Adipose tissue (tissue), 3 donors: ENCODE results near the gene VN1R5. TPM values are rescaled to one million over a fixed set of nuclear protein-coding genes. Genes with fewer than 3 reads are reported as not detected.

Source experiments
- H3K27ac ChIP-seq: one replicate; pipeline ENCODE4 v1.5.1; 2013; ENCODE audit warnings: low read depth, low read length
- WGBS, 3 donors: extraction: QIAGEN DNeasy Blood & Tissue Kit; methylation state at CpG; one replicate each; pipeline ENCODE4 v1.1.7; 2013; 5-methylcytosine and 5-hydroxymethylcytosine counted together
- polyA plus RNA-seq, 3 donors: library from polyadenylated mRNA; stranded (reverse); fragments of 200-250 nt; gene quantifications; one replicate each; pipeline ENCODE4 v1.2.3, GENCODE V29; 2013
- donor health status: healthy with polysubstance abuse.
- donor health status: Bipolar disorder and iron deficiency.
- donor health status: healthy.

The VN1R5 gene
- polyA plus RNA-seq, 3 donors = not detected

GRCh38 chr1:247296599-247297180, 40.8 kb downstream of the VN1R5 start:
- H3K27ac ChIP-seq = no peak overlapping the region
- 89 to 92% (median 90%) methylated on average over 8 of the region's 8 CpGs for WGBS, 3 donors

- H3K27ac ChIP-seq = no peak overlapping the region
- 78 to 80% (median 78%) methylated on average over 9 of the region's 9 CpGs for WGBS, 3 donors
These were observed 41.6 kb downstream of the VN1R5 start for GRCh38 chr1:247297263-247298123.

GRCh38 chr1:247298124-247298481, 42.2 kb downstream of the VN1R5 start:
- no peak overlapping the region for H3K27ac ChIP-seq
- 74 to 86% (median 74%) methylated on average over 6 of the region's 6 CpGs for WGBS, 3 donors

- no peak overlapping the region for H3K27ac ChIP-seq
- 76 to 86% (median 86%) methylated on average over 4 of the region's 4 CpGs for WGBS, 3 donors
These were observed 42.8 kb downstream of the VN1R5 start for GRCh38 chr1:247298701-247299100.

GRCh38 chr1:247299723-247300381, 44.0 kb downstream of the VN1R5 start:
- no peak overlapping the region for H3K27ac ChIP-seq
- 89 to 93% (median 89%) methylated on average over 12 of the region's 12 CpGs for WGBS, 3 donors

GRCh38 chr1:247300491-247301175, 44.8 kb downstream of the VN1R5 start:
- no peak overlapping the region for H3K27ac ChIP-seq
- 98 to 99% (median 98%) methylated on average over 47 of the region's 47 CpGs for WGBS, 3 donors

- WGBS, 3 donors = 98% methylated on average over 17 of the region's 17 CpGs
These were observed 45.3 kb downstream of the VN1R5 start for GRCh38 chr1:247301176-247301540.

GRCh38 chr1:247303216-247303615, 47.3 kb downstream of the VN1R5 start:
- WGBS, 3 donors = 51 to 94% (median 57%) methylated on average over 5 of the region's 5 CpGs
- no peak overlapping the region for H3K27ac ChIP-seq

More at GRCh38 chr1:247301176-247301540, 45.3 kb downstream of the VN1R5 start:
- no peak overlapping the region for H3K27ac ChIP-seq

GRCh38 chr1:247304031-247304430, 48.2 kb downstream of the VN1R5 start:
- WGBS, 3 donors = 73 to 97% (median 86%) methylated on average over 2 of the region's 2 CpGs
- H3K27ac ChIP-seq = no peak overlapping the region

Other genes with a start within 250 kb of the VN1R5 start
- under 1 TPM in 2 of 3 donors, not detected in 1; 0.12 to 0.18 TPM for gene ZNF695, start 248.0 kb upstream of the VN1R5 start, polyA plus RNA-seq
- gene ZNF670, start 177.3 kb upstream of the VN1R5 start, polyA plus RNA-seq = 1 to 10 TPM; 1.3 to 3.4 (median 2.8) TPM
- 1 to 10 TPM; 2.8 to 4.0 (median 4.0) TPM for gene ZNF669, start 151.7 kb upstream of the VN1R5 start, polyA plus RNA-seq
- gene ZNF124, start 84.1 kb upstream of the VN1R5 start, polyA plus RNA-seq = 1 to 10 TPM; 1.7 to 2.5 (median 1.9) TPM
- 10 to 100 TPM in 2 of 3 donors, 1 to 10 TPM in 1; 8.4 to 11.7 (median 11.7) TPM for gene ZNF496, start 75.8 kb downstream of the VN1R5 start, polyA plus RNA-seq
- gene NLRP3, start 160.1 kb downstream of the VN1R5 start, polyA plus RNA-seq = 1 to 10 TPM in 2 of 3 donors, under 1 TPM in 1; 0.60 to 7.2 (median 3.9) TPM
- gene OR2B11, start 202.0 kb downstream of the VN1R5 start, polyA plus RNA-seq = not detected